GM21447 (cell line): Measurements from ENCODE around the gene CTSG.
"Not testable (repeated sequence)": the region's sequence is repeated elsewhere in the genome, so short reads cannot be mapped to it uniquely, and the experiment has no call there.

Source experiments
- ATAC-seq: cut with Tn5 transposase; IDR thresholded peaks from one replicate; pipeline ENCODE4 v1.9.1; 2021; ENCODE audit not compliant: unreplicated experiment

Gene CTSG

GRCh38 chr14:24576182-24576581 lies at the start of gene CTSG:
TSS of gene CTSG (minus strand) at chr14:24576250. CDS start at chr14:24576223, 27 bp downstream.
- no peak for ATAC-seq

GRCh38 chr14:24613747-24614146 lies 37.7 kb upstream of the CTSG start:
- ATAC-seq = no peak

- no peak for ATAC-seq
Observed at GRCh38 chr14:24613241-24613640, 37.2 kb upstream of the CTSG start.

GRCh38 chr14:24612196-24612595 lies 36.1 kb upstream of the CTSG start:
- ATAC-seq = no peak

GRCh38 chr14:24609655-24610344 lies 33.8 kb upstream of the CTSG start, which contains the start of gene GZMH:
TSS of gene GZMH (minus strand) at chr14:24609685. CDS start at chr14:24609613, 72 bp downstream.
- ATAC-seq = no peak

GRCh38 chr14:24607635-24608514 lies 31.8 kb upstream of the CTSG start:
- ATAC-seq = no peak

- ATAC-seq = no peak
Observed at GRCh38 chr14:24607081-24607480, 31.0 kb upstream of the CTSG start.

- ATAC-seq = no peak
Observed at GRCh38 chr14:24606297-24606696, 30.2 kb upstream of the CTSG start.

GRCh38 chr14:24605435-24606190 lies 29.6 kb upstream of the CTSG start:
- no peak for ATAC-seq

- no peak for ATAC-seq
Observed at GRCh38 chr14:24597403-24597802, 21.4 kb upstream of the CTSG start.

- ATAC-seq = no peak
Observed at GRCh38 chr14:24595073-24595808, 19.2 kb upstream of the CTSG start.

GRCh38 chr14:24591004-24591403 lies 15.0 kb upstream of the CTSG start:
- ATAC-seq = not testable (repeated sequence)

- ATAC-seq = not testable (repeated sequence)
Observed at GRCh38 chr14:24584402-24584801, 8.4 kb upstream of the CTSG start.

- ATAC-seq = no peak
Observed at GRCh38 chr14:24578558-24578957, 2.5 kb upstream of the CTSG start.

- ATAC-seq = no peak
Observed at GRCh38 chr14:24576771-24577170, 721 bp upstream of the CTSG start.

- ATAC-seq = no peak
Observed at GRCh38 chr14:24574206-24574774, 1.8 kb downstream of the CTSG start.

- ATAC-seq = no peak
Observed at GRCh38 chr14:24566318-24566717, 9.7 kb downstream of the CTSG start.

- ATAC-seq = no peak
Observed at GRCh38 chr14:24565766-24566165, 10.3 kb downstream of the CTSG start.

GRCh38 chr14:24563505-24563904 lies 12.5 kb downstream of the CTSG start:
- no peak for ATAC-seq

- ATAC-seq = no peak
Observed at GRCh38 chr14:24556756-24557155, 19.3 kb downstream of the CTSG start.
